ENCODE results near the gene MATCAP1. TPM values are rescaled to one million over a fixed set of nuclear protein-coding genes. Genes with fewer than 3 reads are reported as not detected.

The MATCAP1 gene
- total RNA-seq, 4 donors from 2014 or later: 20.8 to 57.8 (median 42.3) TPM

GRCh38 chr16:67179421-67180080, 4.2 kb downstream of the MATCAP1 start:
- Histone ChIP-seq H3K36me3 (no peaks in the 10 kb centered on the region), H3K9me3 (no peaks in the 10 kb centered on the region), H3K27ac (no peak overlapping the region), H3K27me3 (no peaks in the 10 kb centered on the region), H3K4me1 (peaks cover 7 to 53% (median 14%) of the 10 kb centered on the region in 4 donors), H3K4me3 (no peak overlapping the region)
- no peak for DNase-seq
- TF ChIP-seq, protein P1, sequence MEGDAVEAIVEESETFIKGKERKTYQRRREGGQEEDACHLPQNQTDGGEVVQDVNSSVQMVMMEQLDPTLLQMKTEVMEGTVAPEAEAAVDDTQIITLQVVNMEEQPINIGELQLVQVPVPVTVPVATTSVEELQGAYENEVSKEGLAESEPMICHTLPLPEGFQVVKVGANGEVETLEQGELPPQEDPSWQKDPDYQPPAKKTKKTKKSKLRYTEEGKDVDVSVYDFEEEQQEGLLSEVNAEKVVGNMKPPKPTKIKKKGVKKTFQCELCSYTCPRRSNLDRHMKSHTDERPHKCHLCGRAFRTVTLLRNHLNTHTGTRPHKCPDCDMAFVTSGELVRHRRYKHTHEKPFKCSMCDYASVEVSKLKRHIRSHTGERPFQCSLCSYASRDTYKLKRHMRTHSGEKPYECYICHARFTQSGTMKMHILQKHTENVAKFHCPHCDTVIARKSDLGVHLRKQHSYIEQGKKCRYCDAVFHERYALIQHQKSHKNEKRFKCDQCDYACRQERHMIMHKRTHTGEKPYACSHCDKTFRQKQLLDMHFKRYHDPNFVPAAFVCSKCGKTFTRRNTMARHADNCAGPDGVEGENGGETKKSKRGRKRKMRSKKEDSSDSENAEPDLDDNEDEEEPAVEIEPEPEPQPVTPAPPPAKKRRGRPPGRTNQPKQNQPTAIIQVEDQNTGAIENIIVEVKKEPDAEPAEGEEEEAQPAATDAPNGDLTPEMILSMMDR (IDR thresholded peaks at IDR 0.05): no peak

DNA sequence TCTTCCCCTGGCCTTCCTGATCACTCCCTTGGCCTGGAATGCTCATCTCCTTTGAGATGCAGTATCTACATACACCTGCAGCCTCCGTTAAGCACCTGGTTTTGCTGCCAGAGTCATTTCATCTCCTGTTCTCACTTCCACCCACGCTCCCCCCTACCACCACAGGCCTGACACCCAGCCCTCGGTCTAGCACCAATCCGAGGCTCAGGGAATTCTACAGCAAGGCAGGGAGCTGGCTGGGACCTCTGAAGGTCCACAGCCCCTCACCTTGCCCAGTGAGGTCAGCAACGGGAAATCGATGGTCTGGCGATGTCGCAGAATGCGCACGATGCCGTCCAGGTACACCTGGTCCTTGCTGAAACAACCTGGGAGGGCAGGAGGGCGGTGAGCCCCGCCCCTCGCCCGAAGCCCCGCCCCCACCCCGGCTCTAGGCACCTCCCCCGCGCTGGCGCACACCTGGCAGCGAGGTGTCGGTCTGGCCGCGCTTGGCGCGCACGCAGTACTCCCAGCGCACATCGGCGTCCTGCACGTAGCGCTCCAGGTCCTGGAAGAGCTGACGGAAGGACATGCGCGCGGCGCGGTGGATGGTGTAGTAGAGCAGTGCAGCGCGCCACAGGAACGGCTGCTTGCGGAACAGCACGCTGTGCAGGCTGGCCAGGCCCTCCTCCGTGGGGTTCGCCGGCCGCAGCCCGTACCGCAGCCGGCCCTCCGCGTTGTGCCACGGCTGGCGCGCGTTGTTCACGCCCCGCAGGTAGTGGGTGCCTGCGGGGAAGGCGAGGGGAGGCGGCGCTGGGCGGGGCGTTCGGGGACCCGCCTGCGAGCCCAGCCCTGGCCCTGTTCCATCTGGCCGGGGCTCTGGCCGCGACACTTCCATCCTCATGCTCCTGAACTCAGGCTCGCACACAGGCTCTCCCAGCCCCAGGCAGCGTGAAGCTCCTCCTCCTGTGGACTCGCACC, 5.7 kb downstream of the MATCAP1 start:
- peaks cover 5 to 62% (median 21%) of the 10 kb centered on the region in 4 donors for H3K4me1 ChIP-seq
- DNase-seq: peak; percentile 46 to 92 (median 87)
- peak; percentile 38 to 63 for TF ChIP-seq POLR2A (IDR thresholded peaks at IDR 0.05)
- TF ChIP-seq, protein P1 (IDR thresholded peaks at IDR 0.05): peak in 3 of 6 experiments; percentile 13 to 39 (median 37)
- H3K27ac ChIP-seq: peak overlapping the region; percentile 49 to 86 (median 68)
- H3K27me3 ChIP-seq: no peaks in the 10 kb centered on the region
- H3K9me3 ChIP-seq: no peaks in the 10 kb centered on the region
- H3K36me3 ChIP-seq: no peaks in the 10 kb centered on the region
- peak overlapping the region; percentile 33 to 59 (median 48) for H3K4me3 ChIP-seq

DNA sequence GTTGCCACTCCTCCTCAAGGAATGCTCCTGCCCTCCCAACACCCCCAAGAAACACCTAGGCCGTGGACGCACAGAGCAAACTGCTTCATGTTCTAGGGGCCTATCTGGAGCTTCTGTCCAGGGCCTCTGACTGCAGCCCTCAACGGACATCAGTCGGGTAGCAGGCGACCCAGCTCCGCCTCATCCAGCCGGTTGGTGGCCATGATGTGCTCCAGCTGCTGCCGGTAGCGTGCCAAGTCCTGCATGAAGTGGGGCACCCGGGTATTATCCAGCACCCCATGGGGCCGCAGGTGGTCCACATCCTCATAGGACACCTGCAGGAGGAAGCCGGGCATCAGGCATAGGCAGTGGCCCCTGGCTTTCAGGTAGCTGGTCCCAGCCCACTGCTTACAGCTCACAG, 7.1 kb downstream of the MATCAP1 start:
- Histone ChIP-seq H3K27me3 (no peaks in the 10 kb centered on the region), H3K27ac (no peak overlapping the region), H3K36me3 (no peaks in the 10 kb centered on the region), H3K4me1 (peaks cover 3 to 49% (median 22%) of the 10 kb centered on the region in 4 donors), H3K9me3 (no peaks in the 10 kb centered on the region), H3K4me3 (no peak overlapping the region)
- no peak for TF ChIP-seq POLR2A (IDR thresholded peaks at IDR 0.05)
- TF ChIP-seq, protein P1 (IDR thresholded peaks at IDR 0.05): no peak
- no peak for DNase-seq

DNA sequence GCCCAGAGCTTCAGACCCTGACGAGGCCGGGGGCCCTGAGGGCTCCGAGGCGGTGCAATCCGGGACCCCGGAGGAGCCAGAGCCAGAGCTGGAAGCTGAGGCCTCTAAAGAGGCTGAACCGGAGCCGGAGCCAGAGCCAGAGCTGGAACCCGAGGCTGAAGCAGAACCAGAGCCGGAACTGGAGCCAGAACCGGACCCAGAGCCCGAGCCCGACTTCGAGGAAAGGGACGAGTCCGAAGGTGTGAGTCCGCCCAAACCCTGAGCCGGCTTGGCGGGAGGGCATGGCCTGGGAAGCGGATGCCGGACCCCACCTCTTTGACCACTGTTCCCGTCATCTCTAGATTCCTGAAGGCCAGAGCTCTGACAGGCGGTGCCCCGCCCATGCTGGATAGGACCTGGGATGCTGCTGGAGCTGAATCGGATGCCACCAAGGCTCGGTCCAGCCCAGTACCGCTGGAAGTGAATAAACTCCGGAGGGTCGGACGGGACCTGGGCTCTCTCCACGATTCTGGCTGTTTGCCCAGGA, 9.0 kb downstream of the MATCAP1 start:
- DNase-seq: no peak
- Histone ChIP-seq H3K36me3 (no peaks in the 10 kb centered on the region), H3K4me3 (peak overlapping the region; percentile 34 to 56 (median 52)), H3K9me3 (no peaks in the 10 kb centered on the region), H3K4me1 (peaks cover 8 to 53% (median 31%) of the 10 kb centered on the region in 4 donors), H3K27me3 (no peaks in the 10 kb centered on the region), H3K27ac (peak overlapping the region; percentile 64 to 96 (median 86))
- TF ChIP-seq POLR2A (IDR thresholded peaks at IDR 0.05): no peak
- TF ChIP-seq, protein P1 (IDR thresholded peaks at IDR 0.05): no peak

GRCh38 chr16:67173808-67174705, 9.7 kb downstream of the MATCAP1 start:
- Histone ChIP-seq H3K27ac (peak overlapping the region; percentile 64 to 96 (median 86)), H3K4me3 (peak overlapping the region; percentile 34 to 56 (median 52)), H3K4me1 (peaks cover 8 to 58% (median 36%) of the 10 kb centered on the region in 4 donors), H3K9me3 (no peaks in the 10 kb centered on the region), H3K36me3 (no peaks in the 10 kb centered on the region), H3K27me3 (no peaks in the 10 kb centered on the region)
- TF ChIP-seq, protein P1 (IDR thresholded peaks at IDR 0.05): peak in 3 of 6 experiments; percentile 41 to 55 (median 46)
- TF ChIP-seq POLR2A (IDR thresholded peaks at IDR 0.05): peak; percentile 84 to 89
- DNase-seq: peak; percentile 62 to 95 (median 94)

Measured in Peyer's patch (tissue), 4 donors.